A549 (cell line): ENCODE results near the gene CLEC20A. TPM values are rescaled to one million over a fixed set of nuclear protein-coding genes. Genes with fewer than 3 reads are reported as not detected.

Experiments
- ATAC-seq, 2 experiments: fragments of 200-7000 bp in 1 of 2; fragments of >200 bp in 1 of 2; cut with Nextera tagmentation in 1 of 2; cut with Tn5 transposase in 1 of 2; 3 replicates each; pipeline versions ENCODE4 v1.8.0 to v1.9.1; 2018 to 2020; ENCODE audit warnings: mild to moderate bottlenecking in 1 of 2, moderate library complexity in 1 of 2
- CTCF ChIA-PET: fragments of 300-600 bp; sonication (Branson Sonifier 250); formaldehyde crosslinking; extraction: SDS; loops from one replicate; lab custom pipeline; 2021; ENCODE audit warnings: antibody characterized with exemption, inconsistent platforms; lab: Yijun Ruan, JAX
- POLR2A ChIA-PET: fragments of 350-600 bp; formaldehyde crosslinking; extraction: SDS; loops from one replicate; lab custom pipeline; 2021; ENCODE audit warnings: antibody characterized with exemption, inconsistent platforms; lab: Yijun Ruan, JAX
- DNase-seq, 2 experiments: peaks; one replicate each; pipeline versions ENCODE4 v3.0.0 to v3.0.0-alpha.2; 2011 to 2016; ENCODE audit warnings: low read depth in 1 of 2, low spot score in 1 of 2
- FAIRE-seq: peaks from 2 replicates; lab custom pipeline; 2011; peaks lifted over from hg19 to GRCh38; lab: Jason Lieb, UNC
- H3K27ac ChIP-seq, 2 experiments: fragments of >200 bp; sonication (Bioruptor Twin); formaldehyde crosslinking; 3 replicates each; pipeline ENCODE4 v1.5.1; 2016 to 2017
- H3K4me1 ChIP-seq: fragments of >200 bp; sonication (Bioruptor Twin); formaldehyde crosslinking; 3 replicates; pipeline ENCODE4 v1.6.1; 2016
- H3K4me2 ChIP-seq: fragments of >200 bp; sonication (Bioruptor Twin); formaldehyde crosslinking; 3 replicates; pipeline ENCODE4 v1.6.1; 2016
- H3K4me3 ChIP-seq: fragments of >200 bp; sonication (Bioruptor Twin); formaldehyde crosslinking; 3 replicates; pipeline ENCODE4 v1.5.1; 2016
- H3K9me3 ChIP-seq: fragments of >200 bp; sonication (Bioruptor Twin); formaldehyde crosslinking; 3 replicates; pipeline ENCODE4 v1.6.1; 2016
- BHLHE40 ChIP-seq: IDR thresholded peaks from 2 replicates; pipeline ENCODE4 v1.6.1; 2012; ENCODE audit warnings: low read depth, low read length, inconsistent platforms
- CBX2 ChIP-seq: fragments of 200-600 bp; sonication (generic); IDR thresholded peaks from 2 replicates; pipeline ENCODE4 v1.6.1; 2016; ENCODE audit warnings: low read depth, mild to moderate bottlenecking, borderline replicate concordance
- CEBPB ChIP-seq, 2 experiments: fragments of >200 bp in 1 of 2; sonication (Bioruptor Twin) in 1 of 2; formaldehyde crosslinking in 1 of 2; IDR thresholded peaks; 2 replicates each; pipeline ENCODE4 v1.6.1; 2012 to 2016
- EHF ChIP-seq: fragments of 250-450 bp; sonication (Bioruptor Pico); IDR thresholded peaks from 2 replicates; pipeline ENCODE4 v1.5.0; 2020; ENCODE audit warnings: mild to moderate bottlenecking
- FOSB ChIP-seq: fragments of 250-450 bp; sonication (Bioruptor Pico); IDR thresholded peaks from 2 replicates; pipeline ENCODE4 v1.5.0; 2020; ENCODE audit warnings: mild to moderate bottlenecking, moderate library complexity
- GATA3 ChIP-seq: IDR thresholded peaks from 2 replicates; pipeline ENCODE4 v1.6.1; 2012; ENCODE audit warnings: borderline replicate concordance
- HDAC2 ChIP-seq: fragments of 200-600 bp; sonication (generic); IDR thresholded peaks from 2 replicates; pipeline ENCODE4 v1.6.1; 2016
- HEYL ChIP-seq: fragments of 250-450 bp; sonication (Bioruptor Pico); IDR thresholded peaks from 2 replicates; pipeline ENCODE4 v1.8.0; 2021; ENCODE audit warnings: mild to moderate bottlenecking, moderate library complexity
- HOXB13 ChIP-seq: fragments of 250-450 bp; sonication (Bioruptor Pico); IDR thresholded peaks from 2 replicates; pipeline ENCODE4 v1.5.0; 2020; ENCODE audit warnings: low read depth, mild to moderate bottlenecking, moderate library complexity
- HOXB5 ChIP-seq: fragments of 250-450 bp; sonication (Bioruptor Pico); IDR thresholded peaks from 2 replicates; pipeline ENCODE4 v1.5.0; 2020; ENCODE audit warnings: mild to moderate bottlenecking, moderate library complexity
- JUN ChIP-seq, 2 experiments: fragments of >200 bp; sonication (Bioruptor Twin); formaldehyde crosslinking; IDR thresholded peaks; 2 replicates in 1 of 2; 3 replicates in 1 of 2; pipeline ENCODE4 v1.6.1; 2016 to 2017
- JUNB ChIP-seq: fragments of >200 bp; sonication (Bioruptor Twin); formaldehyde crosslinking; IDR thresholded peaks from 2 replicates; pipeline ENCODE4 v1.6.1; 2016
- KDM5A ChIP-seq: fragments of 200-600 bp; sonication (generic); IDR thresholded peaks from 2 replicates; pipeline ENCODE4 v1.6.1; 2016; ENCODE audit warnings: antibody characterized with exemption, mild to moderate bottlenecking
- MAFK ChIP-seq: fragments of 450-650 bp; IDR thresholded peaks from 2 replicates; pipeline ENCODE4 v1.6.1; 2014; ENCODE audit not compliant: partially characterized antibody
- MYC ChIP-seq: IDR thresholded peaks from 2 replicates; pipeline ENCODE4 v1.6.1; 2012; ENCODE audit warnings: mild to moderate bottlenecking, inconsistent platforms, low read length, improper control_type of control experiment, borderline replicate concordance
- PHF8 ChIP-seq: fragments of 200-600 bp; sonication (generic); IDR thresholded peaks from 2 replicates; pipeline ENCODE4 v1.6.1; 2016; ENCODE audit warnings: low read depth, mild to moderate bottlenecking, antibody characterized with exemption, moderate library complexity, borderline replicate concordance
- RFX5 ChIP-seq: fragments of 450-650 bp; IDR thresholded peaks from 2 replicates; pipeline ENCODE4 v1.7.1; 2014; ENCODE audit warnings: antibody characterized with exemption, mild to moderate bottlenecking, moderate library complexity
- RNF2 ChIP-seq: fragments of 200-600 bp; sonication (generic); IDR thresholded peaks from 2 replicates; pipeline ENCODE4 v1.6.1; 2016; ENCODE audit warnings: low read depth, mild to moderate bottlenecking, antibody characterized with exemption, moderate library complexity, borderline replicate concordance
- TP53 ChIP-seq: fragments of 250-450 bp; sonication (Bioruptor Pico); IDR thresholded peaks from 2 replicates; pipeline ENCODE4 v1.5.0; 2021; ENCODE audit warnings: mild to moderate bottlenecking, moderate library complexity
- USF2 ChIP-seq: fragments of 450-650 bp; IDR thresholded peaks from 2 replicates; pipeline ENCODE4 v1.6.1; 2014; ENCODE audit warnings: antibody characterized with exemption
- ZFP36 ChIP-seq: fragments of 450-650 bp; IDR thresholded peaks from 2 replicates; pipeline ENCODE4 v1.6.1; 2014; ENCODE audit warnings: borderline replicate concordance; ENCODE audit not compliant: partially characterized antibody
- ZSCAN20 ChIP-seq: fragments of 250-450 bp; sonication (Bioruptor Pico); IDR thresholded peaks from 2 replicates; pipeline ENCODE4 v1.8.0; 2022; ENCODE audit warnings: mild to moderate bottlenecking, moderate library complexity
- WGBS: methylation state at CpG from one replicate; pipeline ENCODE4 v1.1.6; 2017; ENCODE audit errors: missing lambda C conversion rate; 5-methylcytosine and 5-hydroxymethylcytosine counted together
- polyA plus RNA-seq, 4 experiments: library from polyadenylated mRNA; depleted of rRNA in 3 of 4; stranded (reverse); fragments of >200 nt; fragmentation: RNase III in 1 of 4; extraction: RNeasy Plus Mini Kit Qiagen cat#74134 plus additional on column Dnase treatment in 1 of 4; gene quantifications; 2 replicates in 3 of 4; 3 replicates in 1 of 4; pipeline ENCODE4 v1.2.3, GENCODE V29; 2011 to 2017
- TF ChIP-seq, protein P1 (sequence below): fragments of >200 bp; sonication (Bioruptor Twin); formaldehyde crosslinking; IDR thresholded peaks from 3 replicates; pipeline ENCODE4 v1.6.1; 2016
- TF ChIP-seq, protein P2 (sequence below): fragments of >200 bp; sonication (Bioruptor Twin); formaldehyde crosslinking; IDR thresholded peaks from 2 replicates; pipeline ENCODE4 v1.6.1; 2016
- TF ChIP-seq, protein P3 (sequence below): IDR thresholded peaks from 2 replicates; pipeline ENCODE4 v1.6.1; 2012; ENCODE audit warnings: low read depth, borderline replicate concordance
- TF ChIP-seq, protein P4 (sequence below): fragments of 250-450 bp; sonication (Bioruptor Pico); IDR thresholded peaks from 2 replicates; pipeline ENCODE4 v1.5.0; 2021; ENCODE audit warnings: mild to moderate bottlenecking, moderate library complexity, borderline replicate concordance

CLEC20A gene
- polyA plus RNA-seq, 2 of the 4 experiments (the other 2 are of a cell fraction), result not detected

GRCh38 chr1:178457651-178458050, 39.1 kb downstream of the CLEC20A start:
- no peaks in the 10 kb centered on the region for H3K9me3 ChIP-seq
- DNase-seq (no peak), FAIRE-seq (no peak), ATAC-seq (no peak)
- 84% methylated on average over 5 of the region's 5 CpGs for WGBS
- H3K4me2 ChIP-seq, result no peak overlapping the region
- no peak overlapping the region for H3K4me3 ChIP-seq
- POLR2A ChIA-PET, result no interaction called here
- H3K4me1 ChIP-seq, result no peaks in the 10 kb centered on the region
- no peak for TF ChIP-seq ZFP36
- TF ChIP-seq ZSCAN20 (CRISPR knock-in tag), result no peak
- TF ChIP-seq CBX2, result no peak
- TF ChIP-seq, protein P1, sequence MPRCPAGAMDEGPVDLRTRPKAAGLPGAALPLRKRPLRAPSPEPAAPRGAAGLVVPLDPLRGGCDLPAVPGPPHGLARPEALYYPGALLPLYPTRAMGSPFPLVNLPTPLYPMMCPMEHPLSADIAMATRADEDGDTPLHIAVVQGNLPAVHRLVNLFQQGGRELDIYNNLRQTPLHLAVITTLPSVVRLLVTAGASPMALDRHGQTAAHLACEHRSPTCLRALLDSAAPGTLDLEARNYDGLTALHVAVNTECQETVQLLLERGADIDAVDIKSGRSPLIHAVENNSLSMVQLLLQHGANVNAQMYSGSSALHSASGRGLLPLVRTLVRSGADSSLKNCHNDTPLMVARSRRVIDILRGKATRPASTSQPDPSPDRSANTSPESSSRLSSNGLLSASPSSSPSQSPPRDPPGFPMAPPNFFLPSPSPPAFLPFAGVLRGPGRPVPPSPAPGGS, result no peak
- no peak for TF ChIP-seq FOSB (CRISPR knock-in tag)
- no peak for TF ChIP-seq HEYL (CRISPR knock-in tag)
- TF ChIP-seq RFX5, result no peak
- TF ChIP-seq TP53 (CRISPR knock-in tag), result no peak
- no peak for TF ChIP-seq HOXB5 (CRISPR knock-in tag)
- TF ChIP-seq MAFK, result no peak
- TF ChIP-seq PHF8, result no peak
- TF ChIP-seq USF2, result no peak
- no peak for TF ChIP-seq HOXB13 (CRISPR knock-in tag)
- no peak for TF ChIP-seq BHLHE40
- no peak overlapping the region for H3K27ac ChIP-seq
- CTCF ChIA-PET, result no interaction called here

DNA sequence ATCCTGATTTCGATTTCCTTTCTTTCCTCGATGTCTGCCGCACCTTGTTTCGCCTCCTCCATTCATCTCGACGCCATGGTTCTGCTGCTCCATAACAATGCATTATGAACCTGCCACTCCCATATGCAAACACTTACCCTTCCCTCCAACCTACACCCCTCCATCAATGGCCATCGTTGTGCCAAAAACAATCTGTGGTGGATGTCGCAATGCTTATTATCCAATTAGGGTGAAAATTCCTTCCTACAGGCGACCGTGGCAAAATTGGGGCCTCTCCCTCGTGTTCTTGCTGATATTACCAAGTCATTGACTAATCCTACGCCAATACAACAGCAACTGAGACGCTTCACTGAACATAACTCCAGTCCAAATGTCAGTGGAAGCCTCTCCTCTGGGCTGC, 40.3 kb downstream of the CLEC20A start:
- peaks cover 3% of the 10 kb centered on the region; the same call in 1 of the 3 replicates for H3K4me1 ChIP-seq
- no peak for FAIRE-seq
- CTCF ChIA-PET, result no interaction called here
- TF ChIP-seq, protein P2, sequence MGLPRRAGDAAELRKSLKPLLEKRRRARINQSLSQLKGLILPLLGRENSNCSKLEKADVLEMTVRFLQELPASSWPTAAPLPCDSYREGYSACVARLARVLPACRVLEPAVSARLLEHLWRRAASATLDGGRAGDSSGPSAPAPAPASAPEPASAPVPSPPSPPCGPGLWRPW, result no peak
- TF ChIP-seq, protein P3, sequence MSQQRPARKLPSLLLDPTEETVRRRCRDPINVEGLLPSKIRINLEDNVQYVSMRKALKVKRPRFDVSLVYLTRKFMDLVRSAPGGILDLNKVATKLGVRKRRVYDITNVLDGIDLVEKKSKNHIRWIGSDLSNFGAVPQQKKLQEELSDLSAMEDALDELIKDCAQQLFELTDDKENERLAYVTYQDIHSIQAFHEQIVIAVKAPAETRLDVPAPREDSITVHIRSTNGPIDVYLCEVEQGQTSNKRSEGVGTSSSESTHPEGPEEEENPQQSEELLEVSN, result no peak
- TF ChIP-seq MYC (no peak), EHF (no peak), RNF2 (no peak), GATA3 (no peak), HDAC2 (no peak), JUN (IDR thresholded peaks at IDR 0.05) (no peak), PHF8 (no peak), KDM5A (no peak), USF2 (no peak), HEYL (CRISPR knock-in tag) (no peak), ZSCAN20 (CRISPR knock-in tag) (no peak), JUNB (no peak), ZFP36 (no peak), HOXB5 (CRISPR knock-in tag) (no peak), CEBPB (IDR thresholded peaks at IDR 0.05) (no peak)
- TF ChIP-seq, protein P4, sequence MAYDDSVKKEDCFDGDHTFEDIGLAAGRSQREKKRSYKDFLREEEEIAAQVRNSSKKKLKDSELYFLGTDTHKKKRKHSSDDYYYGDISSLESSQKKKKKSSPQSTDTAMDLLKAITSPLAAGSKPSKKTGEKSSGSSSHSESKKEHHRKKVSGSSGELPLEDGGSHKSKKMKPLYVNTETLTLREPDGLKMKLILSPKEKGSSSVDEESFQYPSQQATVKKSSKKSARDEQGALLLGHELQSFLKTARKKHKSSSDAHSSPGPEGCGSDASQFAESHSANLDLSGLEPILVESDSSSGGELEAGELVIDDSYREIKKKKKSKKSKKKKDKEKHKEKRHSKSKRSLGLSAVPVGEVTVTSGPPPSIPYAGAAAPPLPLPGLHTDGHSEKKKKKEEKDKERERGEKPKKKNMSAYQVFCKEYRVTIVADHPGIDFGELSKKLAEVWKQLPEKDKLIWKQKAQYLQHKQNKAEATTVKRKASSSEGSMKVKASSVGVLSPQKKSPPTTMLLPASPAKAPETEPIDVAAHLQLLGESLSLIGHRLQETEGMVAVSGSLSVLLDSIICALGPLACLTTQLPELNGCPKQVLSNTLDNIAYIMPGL, result no peak
- TF ChIP-seq, all 56 proteins: peak for 0
- POLR2A ChIA-PET, result no interaction called here
- WGBS, result 93% methylated on average over 13 of the region's 13 CpGs
- DNase-seq (no peak), ATAC-seq (no peak)
- Histone ChIP-seq H3K4me2 (no peak overlapping the region), H3K9me3 (no peaks in the 10 kb centered on the region), H3K4me3 (no peak overlapping the region), H3K27ac (no peak overlapping the region)
